Globus pallidus (tissue), 1 donor: ENCODE data around the gene SEPTIN10.
"Not testable (repeated sequence)": the region's sequence is repeated elsewhere in the genome, so short reads cannot be mapped to it uniquely, and the experiment has no call there.

ENCODE experiments used
- DNase-seq: peaks from one replicate; pipeline ENCODE4 v3.0.0-alpha.2; 2015; ENCODE audit warnings: low spot score

The SEPTIN10 gene

GRCh38 chr2:109601783-109602182 lies 12.0 kb downstream of the SEPTIN10 start:
- peak; percentile 33 for DNase-seq

- DNase-seq: no peak
These were observed 16.5 kb downstream of the SEPTIN10 start for GRCh38 chr2:109597283-109597682.

DNA sequence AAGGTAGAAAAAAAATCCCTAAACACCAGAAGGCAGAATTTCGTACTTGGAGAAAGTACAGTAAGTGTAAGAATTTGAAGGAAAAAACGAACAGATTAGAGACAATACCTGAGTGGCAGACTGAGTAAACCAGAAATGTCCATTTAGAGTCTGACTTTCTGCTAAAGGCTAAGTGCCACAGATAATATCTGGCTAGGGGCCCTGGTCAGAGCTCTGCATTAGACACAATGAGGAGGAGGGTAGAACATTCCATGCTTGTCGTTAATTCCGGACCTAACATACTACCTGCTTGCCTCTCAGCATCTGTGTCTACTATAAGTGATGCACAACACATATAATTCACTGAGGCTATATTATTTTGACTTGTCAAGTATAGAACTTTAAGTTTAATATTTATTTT lies 18.1 kb downstream of the SEPTIN10 start:
- DNase-seq: no peak

- peak; percentile 50 for DNase-seq
These were observed 19.4 kb downstream of the SEPTIN10 start for GRCh38 chr2:109594246-109594885.

- DNase-seq: no peak
These were observed 20.9 kb downstream of the SEPTIN10 start for GRCh38 chr2:109592905-109593304.

GRCh38 chr2:109591206-109591605 lies 22.6 kb downstream of the SEPTIN10 start:
- DNase-seq: no peak

DNA sequence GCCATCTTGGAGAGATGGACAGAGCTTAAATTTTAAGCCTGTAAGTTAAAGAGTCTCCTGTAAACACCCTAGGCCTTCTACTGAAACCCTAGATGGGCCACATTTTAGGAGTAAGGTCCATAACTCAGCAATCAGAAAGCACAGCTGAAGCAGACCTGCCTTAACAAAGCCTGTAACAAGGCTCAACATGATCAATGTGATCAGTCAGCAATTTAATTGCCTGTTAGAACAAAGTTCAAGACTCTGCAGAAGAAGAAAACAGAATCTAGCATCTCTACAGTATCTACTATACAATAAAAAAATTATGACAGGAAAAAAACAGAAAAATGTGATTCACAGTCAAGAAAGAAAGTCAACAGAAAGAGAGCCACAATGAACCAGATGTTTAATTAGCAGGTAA lies 27.1 kb downstream of the SEPTIN10 start:
- no peak for DNase-seq

GRCh38 chr2:109582928-109583895 lies 30.6 kb downstream of the SEPTIN10 start:
- no peak for DNase-seq

- not testable (repeated sequence) for DNase-seq
These were observed 36.1 kb downstream of the SEPTIN10 start for GRCh38 chr2:109577630-109578029.

- no peak for DNase-seq
These were observed 38.4 kb downstream of the SEPTIN10 start for GRCh38 chr2:109575373-109575772.

DNA sequence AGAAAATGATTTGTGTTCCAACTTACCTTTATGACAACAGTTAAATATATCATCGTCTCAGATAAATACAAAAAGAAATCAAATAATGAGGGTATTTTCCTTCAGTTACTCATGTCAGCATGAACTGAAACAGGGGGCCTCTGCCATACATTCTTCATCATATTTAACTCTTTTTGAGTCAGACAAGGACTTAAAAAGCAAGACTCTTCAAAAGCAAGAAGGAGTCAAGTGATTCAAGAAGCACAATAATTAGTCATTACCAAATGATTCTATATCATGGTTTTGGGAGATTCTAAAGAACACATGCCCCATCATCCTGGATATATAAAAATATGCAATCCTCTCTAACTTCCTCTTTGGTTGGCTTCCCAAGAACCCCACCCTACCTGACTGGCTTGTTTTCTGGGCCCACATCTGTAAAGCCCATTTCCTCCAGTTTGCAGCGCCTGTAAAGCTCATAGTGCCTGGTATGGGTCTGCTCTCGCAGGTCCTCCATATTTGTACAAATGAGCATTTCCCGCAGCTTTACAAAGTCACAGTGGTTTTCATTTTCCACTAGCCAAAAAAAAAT lies 49.7 kb downstream of the SEPTIN10 start:
- DNase-seq: no peak

GRCh38 chr2:109563288-109563687 lies 50.5 kb downstream of the SEPTIN10 start:
- DNase-seq: no peak

GRCh38 chr2:109562421-109562820 lies 51.3 kb downstream of the SEPTIN10 start:
- no peak for DNase-seq

GRCh38 chr2:109560265-109560664 lies 53.5 kb downstream of the SEPTIN10 start:
- DNase-seq: no peak

- no peak for DNase-seq
These were observed 55.5 kb downstream of the SEPTIN10 start for GRCh38 chr2:109558076-109558882.

- DNase-seq: no peak
These were observed 56.5 kb downstream of the SEPTIN10 start for GRCh38 chr2:109557309-109557708.

DNA sequence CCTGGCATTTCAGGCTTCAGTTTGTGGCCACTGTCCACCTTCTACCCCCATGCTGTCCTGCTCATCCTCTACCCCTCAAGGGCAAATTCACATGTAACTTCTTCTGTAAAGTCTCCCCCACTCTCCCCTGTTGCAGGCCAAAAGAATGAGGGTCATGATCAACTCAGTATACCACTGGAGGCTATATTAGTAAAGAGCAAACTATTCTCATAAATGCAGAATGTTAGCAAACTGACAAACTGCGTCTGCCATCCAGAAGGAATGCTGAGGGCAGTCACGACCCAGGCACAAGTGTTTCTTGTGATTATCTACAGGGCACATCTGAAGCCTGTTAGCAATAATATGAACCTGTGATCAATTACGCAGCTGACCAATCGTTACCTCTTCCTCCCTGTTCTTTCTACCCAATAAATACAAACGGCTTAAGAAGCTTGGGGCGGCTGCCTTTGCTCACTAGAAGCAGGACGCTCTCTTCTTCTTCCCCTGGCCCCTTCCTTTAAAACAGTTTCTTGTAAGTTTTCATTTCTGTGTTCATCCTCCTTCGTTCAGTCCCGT lies 58.3 kb downstream of the SEPTIN10 start:
- DNase-seq: no peak

DNA sequence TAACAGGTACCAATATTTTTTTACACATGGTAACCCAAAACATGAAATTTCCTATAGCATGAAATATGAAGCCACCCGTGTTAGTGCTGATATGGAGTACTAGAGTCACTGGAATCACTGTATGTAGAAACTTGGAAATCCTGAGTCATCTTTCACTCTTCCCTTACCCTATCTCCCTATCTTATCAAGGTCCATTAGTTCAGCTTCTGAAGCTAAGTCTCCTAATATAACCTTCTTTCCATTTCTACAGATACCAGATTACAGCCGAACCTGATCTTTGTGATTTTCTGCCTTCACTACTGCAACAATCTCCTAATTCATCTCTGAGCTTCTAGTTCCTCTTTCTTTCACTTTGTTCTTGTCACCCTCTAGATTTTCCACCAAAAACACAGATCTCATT lies 59.0 kb downstream of the SEPTIN10 start:
- DNase-seq: no peak

- DNase-seq: no peak
These were observed 64.7 kb downstream of the SEPTIN10 start for GRCh38 chr2:109549016-109549590.

GRCh38 chr2:109547280-109547679 lies 66.5 kb downstream of the SEPTIN10 start:
- DNase-seq: no peak
